ENCODE measurements around the gene IFRD1. TPM values are rescaled to one million over a fixed set of nuclear protein-coding genes. Genes with fewer than 3 reads are reported as not detected.

Gene IFRD1
- total RNA-seq, 1 donor from 2014 or later: 76.6 TPM

GRCh38 chr7:112442210-112442609, 8.1 kb upstream of the IFRD1 start:
- DNase-seq (ENCODE audit: low spot score, unreplicated experiment): no peak
- Mint-ChIP-seq H3K4me3 (ENCODE audit: low read depth) (no peak overlapping the region), H3K9me3 (ENCODE audit: low read depth) (no peaks in the 10 kb centered on the region), H3K27ac (no peak overlapping the region), H3K27me3 (no peaks in the 10 kb centered on the region), H3K36me3 (ENCODE audit: insufficient read depth) (no peaks in the 10 kb centered on the region), H3K4me1 (ENCODE audit: low read depth) (no peaks in the 10 kb centered on the region)
- TF ChIP-seq CTCF (IDR thresholded peaks at IDR 0.05; ENCODE audit: unreplicated experiment): no peak

- DNase-seq (ENCODE audit: low spot score, unreplicated experiment): no peak
- no peak overlapping the region for H3K4me3 Mint-ChIP-seq (ENCODE audit: low read depth)
- no peak for TF ChIP-seq CTCF (IDR thresholded peaks at IDR 0.05; ENCODE audit: unreplicated experiment)
- no peaks in the 10 kb centered on the region for H3K36me3 Mint-ChIP-seq (ENCODE audit: insufficient read depth)
- no peak overlapping the region for H3K27ac Mint-ChIP-seq
- H3K9me3 Mint-ChIP-seq (ENCODE audit: low read depth): no peaks in the 10 kb centered on the region
- H3K4me1 Mint-ChIP-seq (ENCODE audit: low read depth): peaks cover 12% of the 10 kb centered on the region
- H3K27me3 Mint-ChIP-seq: no peaks in the 10 kb centered on the region
Observed at GRCh38 chr7:112444505-112444904, 5.8 kb upstream of the IFRD1 start.

- DNase-seq (ENCODE audit: low spot score, unreplicated experiment): no peak
- Mint-ChIP-seq H3K36me3 (ENCODE audit: insufficient read depth) (no peaks in the 10 kb centered on the region), H3K27ac (peak overlapping the region; percentile 0), H3K4me1 (ENCODE audit: low read depth) (peaks cover 12% of the 10 kb centered on the region), H3K27me3 (no peaks in the 10 kb centered on the region), H3K4me3 (ENCODE audit: low read depth) (no peak overlapping the region), H3K9me3 (ENCODE audit: low read depth) (no peaks in the 10 kb centered on the region)
- no peak for TF ChIP-seq CTCF (IDR thresholded peaks at IDR 0.05; ENCODE audit: unreplicated experiment)
Observed at GRCh38 chr7:112446431-112446830, 3.8 kb upstream of the IFRD1 start.

GRCh38 chr7:112447406-112447805, 2.9 kb upstream of the IFRD1 start:
- peaks cover 1% of the 10 kb centered on the region for H3K36me3 Mint-ChIP-seq (ENCODE audit: insufficient read depth)
- TF ChIP-seq CTCF (IDR thresholded peaks at IDR 0.05; ENCODE audit: unreplicated experiment): no peak
- no peak overlapping the region for H3K4me3 Mint-ChIP-seq (ENCODE audit: low read depth)
- no peaks in the 10 kb centered on the region for H3K9me3 Mint-ChIP-seq (ENCODE audit: low read depth)
- no peaks in the 10 kb centered on the region for H3K27me3 Mint-ChIP-seq
- DNase-seq (ENCODE audit: low spot score, unreplicated experiment): no peak
- peaks cover 18% of the 10 kb centered on the region for H3K4me1 Mint-ChIP-seq (ENCODE audit: low read depth)
- no peak overlapping the region for H3K27ac Mint-ChIP-seq

- peak overlapping the region; percentile 100 for H3K27ac Mint-ChIP-seq
- no peak for TF ChIP-seq CTCF (IDR thresholded peaks at IDR 0.05; ENCODE audit: unreplicated experiment)
- no peak for DNase-seq (ENCODE audit: low spot score, unreplicated experiment)
- no peaks in the 10 kb centered on the region for H3K9me3 Mint-ChIP-seq (ENCODE audit: low read depth)
- H3K36me3 Mint-ChIP-seq (ENCODE audit: insufficient read depth): peaks cover 1% of the 10 kb centered on the region
- H3K27me3 Mint-ChIP-seq: no peaks in the 10 kb centered on the region
- peak overlapping the region; percentile 99 for H3K4me3 Mint-ChIP-seq (ENCODE audit: low read depth)
- peaks cover 24% of the 10 kb centered on the region for H3K4me1 Mint-ChIP-seq (ENCODE audit: low read depth)
Observed at GRCh38 chr7:112448381-112448780, 1.9 kb upstream of the IFRD1 start.

Measured in progenitor cell of endocrine pancreas (in vitro differentiated cells).